NT2/D1 (cell line): ENCODE data around the gene TNFRSF6B.

Source experiments
- DNase-seq: peaks from one replicate; pipeline ENCODE4 v3.0.0-alpha.2; 2011; ENCODE audit warnings: low read depth, low spot score
- H3K27me3 ChIP-seq: 2 replicates; pipeline ENCODE4 v1.6.0; 2011; ENCODE audit warnings: mild to moderate bottlenecking; ENCODE audit not compliant: insufficient read length, insufficient read depth
- H3K36me3 ChIP-seq: 2 replicates; pipeline ENCODE4 v1.6.1; 2011; ENCODE audit warnings: mild to moderate bottlenecking, low read length, mixed read lengths; ENCODE audit not compliant: insufficient read depth, insufficient read length
- H3K4me1 ChIP-seq: 2 replicates; pipeline ENCODE4 v1.5.1; 2011; ENCODE audit not compliant: insufficient read depth, insufficient read length
- H3K4me3 ChIP-seq: 2 replicates; pipeline ENCODE4 v1.5.1; 2011; ENCODE audit warnings: low read depth; ENCODE audit not compliant: insufficient read length
- H3K9ac ChIP-seq: 2 replicates; pipeline ENCODE4 v1.6.0; 2011; ENCODE audit warnings: low read depth; ENCODE audit not compliant: insufficient read length
- H3K9me3 ChIP-seq: 2 replicates; pipeline ENCODE4 v1.5.1; 2011; ENCODE audit warnings: mild to moderate bottlenecking, low read length; ENCODE audit not compliant: insufficient read depth
- SUZ12 ChIP-seq: IDR thresholded peaks from 2 replicates; pipeline ENCODE4 v1.6.1; 2011; ENCODE audit not compliant: insufficient read length, insufficient read depth; ENCODE audit errors: extremely low read depth
- YY1 ChIP-seq: IDR thresholded peaks from 2 replicates; pipeline ENCODE4 v1.6.1; 2011; ENCODE audit not compliant: insufficient read length, insufficient read depth
- ZNF274 ChIP-seq: IDR thresholded peaks from 2 replicates; pipeline ENCODE4 v1.6.1; 2011; ENCODE audit warnings: mild to moderate bottlenecking, low read depth, low read length

Gene TNFRSF6B

GRCh38 chr20:63735859-63736718 is 39.6 kb downstream of the TNFRSF6B start, which contains the start of gene LIME1:
Gene LIME1, plus strand, starts transcription at chr20:63736664. Its CDS starts 886 bp downstream, at chr20:63737550.
- no peak for DNase-seq
- H3K4me1 ChIP-seq, result peaks cover 12% of the 10 kb centered on the region
- H3K9me3 ChIP-seq, result no peaks in the 10 kb centered on the region
- H3K9ac ChIP-seq, result no peak within 1 kb of the TSS
- no peak within 1 kb of the TSS for H3K4me3 ChIP-seq
- peaks cover 66% of the 10 kb centered on the region for H3K36me3 ChIP-seq
- no peak for TF ChIP-seq SUZ12
- TF ChIP-seq YY1, result no peak
- TF ChIP-seq ZNF274, result no peak
- no peaks in the 10 kb centered on the region for H3K27me3 ChIP-seq

GRCh38 chr20:63736893-63737694 is 40.6 kb downstream of the TNFRSF6B start:
- Histone ChIP-seq H3K4me3 (no peak overlapping the region), H3K9me3 (no peaks in the 10 kb centered on the region), H3K4me1 (peaks cover 21% of the 10 kb centered on the region), H3K27me3 (no peaks in the 10 kb centered on the region), H3K9ac (no peak overlapping the region), H3K36me3 (peaks cover 68% of the 10 kb centered on the region)
- no peak for DNase-seq
- TF ChIP-seq ZNF274 (no peak), YY1 (no peak), SUZ12 (no peak)

- Histone ChIP-seq H3K36me3 (peaks cover 70% of the 10 kb centered on the region), H3K27me3 (no peaks in the 10 kb centered on the region), H3K4me1 (peaks cover 24% of the 10 kb centered on the region), H3K4me3 (no peak overlapping the region), H3K9ac (no peak overlapping the region), H3K9me3 (no peaks in the 10 kb centered on the region)
- no peak for DNase-seq
- TF ChIP-seq SUZ12 (no peak), ZNF274 (no peak), YY1 (no peak)
These were observed 41.2 kb downstream of the TNFRSF6B start for GRCh38 chr20:63737695-63737944.

GRCh38 chr20:63737945-63738686 is 41.7 kb downstream of the TNFRSF6B start:
- TF ChIP-seq SUZ12 (no peak), ZNF274 (no peak), YY1 (no peak)
- Histone ChIP-seq H3K4me1 (peaks cover 26% of the 10 kb centered on the region), H3K27me3 (no peaks in the 10 kb centered on the region), H3K9me3 (no peaks in the 10 kb centered on the region), H3K4me3 (no peak overlapping the region), H3K9ac (peak overlapping the region; percentile 72), H3K36me3 (peaks cover 71% of the 10 kb centered on the region)
- no peak for DNase-seq

GRCh38 chr20:63738687-63739129 is 42.3 kb downstream of the TNFRSF6B start:
- DNase-seq, result no peak
- peaks cover 71% of the 10 kb centered on the region for H3K36me3 ChIP-seq

GRCh38 chr20:63739130-63740069 is 42.9 kb downstream of the TNFRSF6B start, which contains the start of gene SLC2A4RG:
Gene SLC2A4RG, plus strand, starts transcription at chr20:63739776. Its CDS starts 137 bp downstream, at chr20:63739913.
- no peaks in the 10 kb centered on the region for H3K27me3 ChIP-seq
- peaks cover 31% of the 10 kb centered on the region for H3K4me1 ChIP-seq
- DNase-seq, result no peak
- peak within 1 kb of the TSS; percentile 75 for H3K4me3 ChIP-seq
- H3K9ac ChIP-seq, result peak within 1 kb of the TSS; percentile 97
- TF ChIP-seq ZNF274 (no peak), SUZ12 (no peak), YY1 (no peak)
- H3K36me3 ChIP-seq, result peaks cover 70% of the 10 kb centered on the region
- no peaks in the 10 kb centered on the region for H3K9me3 ChIP-seq

More at GRCh38 chr20:63738687-63739129, 42.3 kb downstream of the TNFRSF6B start:
- H3K27me3 ChIP-seq, result no peaks in the 10 kb centered on the region
- peaks cover 31% of the 10 kb centered on the region for H3K4me1 ChIP-seq
- no peak overlapping the region for H3K4me3 ChIP-seq
- TF ChIP-seq YY1 (no peak), ZNF274 (no peak), SUZ12 (no peak)
- H3K9ac ChIP-seq, result peak overlapping the region; percentile 72
- H3K9me3 ChIP-seq, result no peaks in the 10 kb centered on the region
